GM19463 (cell line): ENCODE results near the gene PSMD2.

Experiments
- ATAC-seq: cut with Tn5 transposase; IDR thresholded peaks from one replicate; pipeline ENCODE4 v1.9.1; 2021; ENCODE audit warnings: mild to moderate bottlenecking, moderate library complexity; ENCODE audit not compliant: unreplicated experiment

The PSMD2 gene

DNA sequence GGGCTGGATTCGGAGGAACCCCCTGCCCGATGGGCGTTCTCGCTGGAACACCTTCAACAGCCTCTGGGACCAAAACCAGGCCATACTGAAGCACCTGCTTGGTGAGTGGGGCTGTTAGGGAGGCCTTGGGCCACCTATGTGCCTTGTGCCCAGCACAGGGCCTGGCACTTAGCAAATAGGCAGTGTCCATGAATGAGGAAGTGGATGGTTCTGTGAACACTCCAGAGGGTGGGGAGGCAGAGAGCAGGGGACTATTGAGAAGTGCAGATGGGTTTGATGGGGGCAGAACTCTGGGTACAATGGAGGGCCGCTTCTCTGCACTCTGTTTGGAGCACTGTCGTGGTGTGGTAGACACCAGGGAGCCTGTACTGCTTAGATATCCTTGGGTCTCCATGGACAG is 21.7 kb upstream of the PSMD2 start:
- ATAC-seq = no peak

DNA sequence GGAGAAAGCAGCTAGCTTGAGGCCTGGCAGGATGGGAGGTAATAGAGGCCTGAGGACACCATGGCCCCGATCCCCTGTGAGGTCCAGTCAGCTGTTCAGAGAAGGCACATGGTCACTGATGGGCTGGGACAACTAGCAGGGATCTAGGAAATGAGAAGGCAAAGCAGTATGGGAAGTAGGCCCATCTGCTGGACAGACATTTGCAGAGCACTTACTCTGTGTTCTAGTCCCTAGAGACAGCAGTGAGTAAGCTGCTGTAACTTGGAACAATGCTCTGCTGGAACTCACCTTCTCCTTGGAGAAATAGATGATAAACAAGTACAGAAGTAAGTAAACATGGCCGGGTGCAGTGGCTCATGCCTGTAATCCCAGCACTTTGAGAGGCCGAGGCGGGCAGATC is 16.1 kb upstream of the PSMD2 start:
- no peak for ATAC-seq

DNA sequence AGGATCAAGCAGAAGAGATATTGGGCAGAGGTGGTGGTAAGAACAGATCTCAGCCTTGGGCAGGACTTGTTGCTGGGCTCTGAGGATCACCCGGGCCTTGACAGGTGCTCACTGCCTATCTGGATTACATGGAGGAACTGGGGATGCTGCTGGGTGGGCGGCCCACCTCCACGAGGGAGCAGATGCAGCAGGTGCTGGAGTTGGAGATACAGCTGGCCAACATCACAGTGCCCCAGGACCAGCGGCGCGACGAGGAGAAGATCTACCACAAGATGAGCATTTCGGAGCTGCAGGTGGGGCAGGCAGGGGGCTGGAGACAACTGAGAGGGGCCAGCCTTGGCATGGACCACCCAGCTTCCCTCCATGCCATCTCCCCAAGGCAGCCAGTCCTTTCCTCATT is 15.4 kb upstream of the PSMD2 start:
- ATAC-seq = no peak

DNA sequence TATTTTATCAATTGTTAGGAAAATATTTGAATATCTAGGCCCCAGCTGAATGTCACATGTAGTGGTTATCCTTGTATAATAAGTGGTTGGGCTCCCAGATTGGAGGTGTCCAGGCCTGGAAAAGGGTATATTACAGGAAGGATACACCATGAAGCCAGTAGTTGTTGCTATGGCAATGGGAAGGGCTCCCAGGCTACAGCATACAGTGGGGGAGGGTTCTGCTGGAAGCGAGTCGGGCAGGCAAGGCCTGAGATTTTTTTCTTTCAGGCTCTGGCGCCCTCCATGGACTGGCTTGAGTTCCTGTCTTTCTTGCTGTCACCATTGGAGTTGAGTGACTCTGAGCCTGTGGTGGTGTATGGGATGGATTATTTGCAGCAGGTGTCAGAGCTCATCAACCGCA is 14.3 kb upstream of the PSMD2 start:
- no peak for ATAC-seq

DNA sequence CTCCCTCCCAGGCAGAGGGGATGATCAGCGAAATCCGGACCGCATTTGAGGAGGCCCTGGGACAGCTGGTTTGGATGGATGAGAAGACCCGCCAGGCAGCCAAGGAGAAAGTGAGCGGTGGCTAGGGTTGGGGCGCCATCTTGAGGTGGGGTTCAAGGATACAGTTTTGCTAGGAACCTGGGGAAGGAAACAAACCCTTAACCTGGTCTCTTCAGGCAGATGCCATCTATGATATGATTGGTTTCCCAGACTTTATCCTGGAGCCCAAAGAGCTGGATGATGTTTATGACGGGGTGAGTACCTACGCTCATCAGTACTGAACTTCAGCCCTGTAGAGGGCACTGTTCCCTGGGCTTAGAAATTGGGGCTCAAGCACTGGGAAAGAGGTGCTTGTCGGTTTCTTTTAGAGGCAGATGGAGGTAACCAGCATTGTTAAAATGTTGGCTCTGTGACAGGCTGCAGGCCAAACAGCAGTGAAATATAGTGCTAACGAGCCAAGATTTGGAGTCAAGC is 9.6 kb upstream of the PSMD2 start:
- ATAC-seq = no peak

DNA sequence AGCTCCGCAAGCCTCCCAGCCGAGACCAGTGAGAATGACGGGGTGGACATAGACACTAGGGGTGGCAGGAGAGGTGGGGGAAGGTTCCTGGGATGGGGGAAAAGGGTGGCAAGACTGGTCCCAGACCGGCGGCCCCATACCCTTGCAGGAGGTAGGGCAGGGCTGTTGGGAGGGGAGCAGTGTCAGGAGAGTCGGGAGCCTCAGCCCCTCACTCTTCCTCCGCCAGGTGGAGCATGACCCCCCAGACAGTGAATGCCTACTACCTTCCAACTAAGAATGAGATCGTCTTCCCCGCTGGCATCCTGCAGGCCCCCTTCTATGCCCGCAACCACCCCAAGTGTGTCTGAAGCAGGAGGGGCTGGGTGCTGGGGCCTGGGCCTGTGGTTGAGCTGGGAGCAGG is 8.7 kb upstream of the PSMD2 start:
- no peak for ATAC-seq

DNA sequence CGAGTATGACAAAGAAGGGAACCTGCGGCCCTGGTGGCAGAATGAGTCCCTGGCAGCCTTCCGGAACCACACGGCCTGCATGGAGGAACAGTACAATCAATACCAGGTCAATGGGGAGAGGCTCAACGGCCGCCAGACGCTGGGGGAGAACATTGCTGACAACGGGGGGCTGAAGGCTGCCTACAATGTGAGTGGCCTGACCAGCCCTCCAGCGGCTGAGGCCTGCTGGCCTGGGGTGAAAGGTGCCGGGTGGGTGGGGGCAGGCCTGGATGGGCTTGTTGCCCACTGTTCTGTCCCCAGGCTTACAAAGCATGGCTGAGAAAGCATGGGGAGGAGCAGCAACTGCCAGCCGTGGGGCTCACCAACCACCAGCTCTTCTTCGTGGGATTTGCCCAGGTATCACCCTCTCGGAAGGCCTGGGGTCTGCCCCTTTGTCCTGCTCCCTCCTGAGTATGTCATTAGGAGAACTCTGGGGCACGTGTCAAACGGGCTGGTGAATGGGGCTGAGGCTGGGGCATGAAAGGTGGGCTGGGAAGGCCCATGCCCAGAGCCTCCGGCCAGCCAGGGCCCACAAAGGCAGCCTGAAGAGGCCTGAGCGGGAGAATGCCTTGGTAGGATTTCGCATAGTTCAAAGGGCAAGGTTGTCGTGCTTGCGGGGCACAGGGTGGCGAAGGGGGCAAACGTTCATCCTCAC is 7.8 kb upstream of the PSMD2 start:
- ATAC-seq = no peak

DNA sequence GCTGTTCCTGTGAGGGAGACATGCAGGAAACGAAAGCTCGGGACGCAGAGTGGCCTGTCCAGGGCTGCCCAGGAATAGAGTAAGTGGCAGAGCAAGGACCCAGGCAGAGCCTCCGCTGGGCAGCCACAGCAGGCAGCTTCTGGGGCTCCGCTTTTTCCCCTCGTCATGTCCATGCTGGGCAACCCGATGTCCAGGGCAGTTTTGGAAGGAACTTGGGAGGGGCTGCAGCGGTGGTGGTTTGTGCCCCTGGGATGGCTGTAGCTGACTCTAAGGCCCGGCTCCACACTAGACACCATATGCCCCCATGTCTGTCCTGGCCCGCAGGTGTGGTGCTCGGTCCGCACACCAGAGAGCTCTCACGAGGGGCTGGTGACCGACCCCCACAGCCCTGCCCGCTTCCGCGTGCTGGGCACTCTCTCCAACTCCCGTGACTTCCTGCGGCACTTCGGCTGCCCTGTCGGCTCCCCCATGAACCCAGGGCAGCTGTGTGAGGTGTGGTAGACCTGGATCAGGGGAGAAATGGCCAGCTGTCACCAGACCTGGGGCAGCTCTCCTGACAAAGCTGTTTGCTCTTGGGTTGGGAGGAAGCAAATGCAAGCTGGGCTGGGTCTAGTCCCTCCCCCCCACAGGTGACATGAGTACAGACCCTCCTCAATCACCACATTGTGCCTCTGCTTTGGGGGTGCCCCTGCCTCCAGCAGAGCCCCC is 7.1 kb upstream of the PSMD2 start:
- ATAC-seq = no peak

DNA sequence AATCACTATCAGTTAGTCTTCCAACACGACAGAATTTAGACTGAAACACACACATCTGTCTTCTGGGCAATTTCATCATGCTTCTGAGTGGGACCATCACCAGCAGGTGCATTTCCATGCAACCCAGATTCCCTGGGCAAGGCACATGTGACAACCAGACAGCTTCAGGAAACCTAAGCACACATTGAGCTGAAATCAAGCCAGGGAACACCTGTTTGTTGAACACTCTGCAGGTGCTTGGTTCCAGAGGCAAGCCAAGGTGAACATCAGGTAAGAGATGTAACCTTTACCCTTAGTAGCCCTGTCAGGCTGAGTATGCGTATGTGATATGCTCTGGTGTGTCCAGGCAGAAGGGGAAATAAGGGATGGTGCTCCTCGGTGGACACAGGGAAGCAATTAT is 3.3 kb upstream of the PSMD2 start:
- ATAC-seq = no peak

DNA sequence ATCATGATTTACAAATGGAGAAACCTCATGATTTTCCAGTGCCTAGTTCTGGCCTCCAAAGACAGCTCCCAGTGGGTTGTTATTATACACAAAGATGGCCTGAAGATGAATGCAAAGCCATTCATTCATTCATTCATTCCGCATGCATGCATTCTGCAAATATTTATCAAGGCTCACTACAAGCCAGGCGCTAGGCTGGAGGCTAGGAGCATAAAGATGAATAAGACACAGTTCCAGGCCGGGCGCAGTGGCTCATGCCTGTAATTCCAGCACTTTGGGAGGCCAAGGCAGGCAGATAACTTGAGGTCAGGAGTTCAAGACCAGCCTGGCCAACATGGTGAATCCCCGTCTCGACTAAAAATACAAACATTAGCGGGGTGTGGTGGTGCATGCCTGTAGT is 2.4 kb upstream of the PSMD2 start:
- no peak for ATAC-seq

DNA sequence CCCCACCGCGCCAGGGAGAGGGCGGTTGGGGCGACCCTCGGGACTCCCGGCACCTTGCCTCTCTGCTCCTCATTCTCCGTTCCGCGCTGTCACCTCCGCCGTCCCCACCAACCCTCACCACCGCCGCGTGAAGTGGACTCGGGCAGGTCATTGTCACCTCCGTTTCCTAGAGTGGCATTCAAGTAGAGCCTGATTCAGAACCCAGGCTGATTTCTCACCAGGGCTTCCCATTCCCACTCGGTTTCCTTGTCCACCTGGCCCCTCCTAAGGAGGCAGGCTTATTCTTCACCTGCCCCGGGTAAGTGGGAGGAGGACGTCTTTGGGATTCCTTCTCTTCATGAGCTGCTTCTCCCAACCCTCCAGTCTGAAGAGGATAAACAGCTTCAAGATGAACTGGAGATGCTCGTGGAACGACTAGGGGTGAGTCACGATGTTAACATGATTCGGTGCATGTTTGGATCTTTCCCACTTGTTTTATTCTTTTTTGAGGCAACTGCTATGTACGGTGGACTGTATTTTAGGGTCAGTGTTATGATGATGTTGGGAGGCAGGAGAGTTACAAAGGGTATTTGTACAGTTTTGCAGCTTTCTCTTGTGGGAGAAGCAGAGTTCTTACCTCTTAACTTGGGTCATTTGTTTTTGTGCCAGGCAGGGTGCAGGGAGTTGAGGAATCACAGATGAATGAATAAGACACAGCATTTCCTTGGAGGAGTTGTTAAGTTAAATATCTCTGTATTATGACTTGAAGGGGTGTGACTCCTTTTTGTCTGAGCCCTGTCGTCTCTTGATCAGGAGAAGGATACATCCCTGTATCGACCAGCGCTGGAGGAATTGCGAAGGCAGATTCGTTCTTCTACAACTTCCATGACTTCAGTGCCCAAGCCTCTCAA is 692 bp downstream of the PSMD2 start:
- no peak for ATAC-seq

DNA sequence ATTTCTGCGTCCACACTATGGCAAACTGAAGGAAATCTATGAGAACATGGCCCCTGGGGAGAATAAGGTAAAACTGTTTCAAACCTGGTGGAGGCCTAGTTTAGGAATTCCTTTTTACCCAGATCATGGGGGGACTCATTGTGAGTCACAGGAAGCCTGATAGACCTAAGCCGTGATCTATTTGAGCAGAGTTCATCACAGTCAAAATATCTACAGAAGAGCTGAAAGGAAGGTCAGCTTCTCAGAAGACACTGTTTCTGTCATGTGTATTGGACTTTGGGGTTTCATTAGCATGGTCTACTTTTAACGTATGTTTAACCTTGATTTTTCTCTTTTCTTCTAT is 1.3 kb downstream of the PSMD2 start:
- ATAC-seq = no peak

DNA sequence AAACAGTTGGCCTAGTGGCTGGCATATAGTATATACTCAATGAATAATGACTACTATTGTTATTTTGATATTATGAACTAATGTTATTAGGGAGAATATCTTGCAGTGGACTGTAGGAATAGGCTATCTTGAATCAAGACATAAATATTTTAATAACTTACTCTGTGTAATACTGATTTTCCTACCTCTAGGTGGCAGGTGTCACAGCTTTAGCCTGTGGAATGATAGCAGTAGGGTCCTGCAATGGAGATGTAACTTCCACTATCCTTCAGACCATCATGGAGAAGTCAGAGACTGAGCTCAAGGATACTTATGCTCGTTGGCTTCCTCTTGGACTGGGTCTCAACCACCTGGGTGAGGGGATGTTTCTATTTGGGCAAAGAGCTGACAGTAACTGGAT is 6.5 kb downstream of the PSMD2 start:
- ATAC-seq = no peak

DNA sequence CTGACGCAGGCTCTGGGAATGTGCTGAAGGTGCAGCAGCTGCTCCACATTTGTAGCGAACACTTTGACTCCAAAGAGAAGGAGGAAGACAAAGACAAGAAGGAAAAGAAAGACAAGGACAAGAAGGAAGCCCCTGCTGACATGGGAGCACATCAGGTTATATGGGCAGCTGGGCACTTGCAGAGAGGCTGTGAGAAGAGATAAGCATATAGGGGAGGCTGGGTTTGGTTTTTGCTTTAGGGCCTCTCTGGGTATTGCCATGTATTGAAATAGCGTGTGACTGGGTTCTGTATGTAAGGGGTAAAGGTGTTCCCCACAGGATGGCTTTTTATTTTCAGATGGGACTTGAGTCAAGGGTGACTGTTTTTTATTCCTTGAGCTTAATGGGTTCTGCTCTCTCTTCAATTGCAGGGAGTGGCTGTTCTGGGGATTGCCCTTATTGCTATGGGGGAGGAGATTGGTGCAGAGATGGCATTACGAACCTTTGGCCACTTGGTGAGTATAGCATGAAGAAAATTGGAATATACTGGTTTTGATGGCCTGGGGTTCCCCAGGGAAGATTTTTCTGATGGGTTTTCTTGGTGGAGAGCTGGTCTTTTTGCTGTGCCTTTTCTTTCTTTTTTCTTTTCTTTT is 7.4 kb downstream of the PSMD2 start:
- ATAC-seq = no peak

DNA sequence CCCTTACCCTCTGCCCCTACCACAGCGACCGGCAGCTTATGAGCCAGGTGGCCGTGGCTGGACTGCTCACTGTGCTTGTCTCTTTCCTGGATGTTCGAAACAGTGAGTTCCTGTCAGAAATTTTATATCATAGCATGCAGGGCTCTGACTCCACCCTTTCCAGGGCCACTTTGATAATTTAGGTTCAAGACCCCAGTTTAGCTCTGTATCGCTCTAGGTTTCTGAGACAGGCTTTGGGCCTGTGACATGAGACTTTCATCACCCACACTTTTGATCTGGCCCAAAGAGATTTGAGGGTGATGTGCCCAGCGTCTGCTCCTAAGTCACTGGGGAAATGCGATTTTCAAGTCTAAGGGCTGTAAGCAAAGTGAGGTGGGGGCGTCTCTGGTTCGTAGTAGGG is 8.9 kb downstream of the PSMD2 start:
- ATAC-seq = no peak

DNA sequence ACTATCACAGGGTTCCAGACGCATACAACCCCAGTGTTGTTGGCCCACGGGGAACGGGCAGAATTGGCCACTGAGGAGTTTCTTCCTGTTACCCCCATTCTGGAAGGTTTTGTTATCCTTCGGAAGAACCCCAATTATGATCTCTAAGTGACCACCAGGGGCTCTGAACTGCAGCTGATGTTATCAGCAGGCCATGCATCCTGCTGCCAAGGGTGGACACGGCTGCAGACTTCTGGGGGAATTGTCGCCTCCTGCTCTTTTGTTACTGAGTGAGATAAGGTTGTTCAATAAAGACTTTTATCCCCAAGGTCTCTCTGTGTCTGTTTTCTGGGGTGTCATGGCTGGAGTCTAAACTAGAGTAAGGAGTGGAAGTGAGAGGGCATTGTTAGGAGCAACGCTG is 9.7 kb downstream of the PSMD2 start:
- ATAC-seq = no peak

DNA sequence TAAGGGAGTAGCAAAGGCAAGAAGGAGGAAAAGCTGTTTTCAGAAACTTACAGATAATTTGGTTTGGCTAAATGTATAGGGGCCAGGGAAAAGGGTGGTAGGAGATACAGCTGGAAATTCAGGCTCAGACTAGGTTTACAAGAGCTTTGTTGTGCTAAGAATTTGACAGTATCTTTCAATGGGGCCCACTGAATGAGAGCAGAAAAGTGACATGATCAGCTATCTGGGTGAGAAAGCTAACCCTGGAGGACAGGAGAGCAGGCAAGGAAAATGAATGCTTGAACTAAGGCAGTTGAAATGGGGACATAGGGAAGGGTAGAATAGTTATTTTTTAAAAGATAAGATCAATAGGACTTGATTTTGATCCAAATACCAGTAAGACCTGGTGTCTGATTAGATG is 12.6 kb downstream of the PSMD2 start:
- ATAC-seq = no peak

DNA sequence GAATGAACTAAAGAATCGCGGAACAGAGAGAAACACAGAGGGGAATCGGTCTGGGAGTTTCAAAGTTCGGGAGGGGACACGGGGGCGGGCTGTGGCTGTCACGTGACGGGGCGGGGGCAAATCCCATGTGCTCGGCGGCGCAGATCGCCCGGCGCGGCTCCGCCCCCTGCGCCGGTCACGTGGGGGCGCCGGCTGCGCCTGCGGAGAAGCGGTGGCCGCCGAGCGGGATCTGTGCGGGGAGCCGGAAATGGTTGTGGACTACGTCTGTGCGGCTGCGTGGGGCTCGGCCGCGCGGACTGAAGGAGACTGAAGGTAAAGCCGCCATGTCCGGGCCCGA is 15.3 kb downstream of the PSMD2 start, which contains the start of gene EIF4G1:
EIF4G1 (plus strand) TSS at position 244 of the 337 bp plus-strand sequence. CDS start 1,191 bp downstream, outside the sequence.
- ATAC-seq = peak; percentile 83

DNA sequence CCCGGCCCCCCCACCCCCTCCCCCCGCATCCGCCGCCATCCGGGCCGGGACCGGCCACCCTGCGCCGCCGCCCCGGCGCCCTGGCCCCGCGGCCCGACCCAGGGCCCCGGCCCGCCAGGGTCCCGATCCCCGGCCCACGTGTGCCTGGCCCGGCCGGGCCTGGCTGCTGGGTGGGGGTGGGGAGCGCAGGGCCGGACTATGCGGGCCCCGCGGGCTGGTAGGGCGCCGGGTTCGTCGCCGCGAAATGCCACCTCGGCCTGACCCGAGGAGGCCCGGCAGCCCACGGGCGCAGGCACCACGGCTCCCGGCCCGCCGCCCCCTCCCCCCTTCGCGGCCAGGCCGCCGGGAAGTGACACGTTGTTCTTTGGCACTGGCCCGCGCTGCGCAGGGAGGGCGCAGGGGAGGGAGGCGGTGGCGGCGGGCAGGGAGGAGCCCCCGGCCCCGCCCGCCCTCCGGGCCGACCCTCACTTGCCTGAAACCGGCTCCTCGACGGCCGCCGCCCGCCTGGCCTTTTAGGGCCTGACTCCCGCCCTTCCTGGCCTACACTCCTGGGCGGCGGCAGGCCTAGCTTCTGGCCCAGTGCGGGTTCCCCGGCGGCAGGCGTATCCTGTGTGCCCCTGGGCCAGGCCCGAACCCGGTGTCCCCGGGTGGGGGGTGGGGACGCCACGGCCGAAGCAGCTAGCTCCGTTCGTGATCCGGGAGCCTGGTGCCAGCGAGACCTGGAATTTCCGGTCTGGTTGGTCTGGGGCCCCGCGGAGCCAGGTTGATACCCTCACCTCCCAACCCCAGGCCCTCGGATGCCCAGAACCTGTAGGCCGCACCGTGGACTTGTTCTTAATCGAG is 15.9 kb downstream of the PSMD2 start:
- peak; percentile 51 for ATAC-seq

DNA sequence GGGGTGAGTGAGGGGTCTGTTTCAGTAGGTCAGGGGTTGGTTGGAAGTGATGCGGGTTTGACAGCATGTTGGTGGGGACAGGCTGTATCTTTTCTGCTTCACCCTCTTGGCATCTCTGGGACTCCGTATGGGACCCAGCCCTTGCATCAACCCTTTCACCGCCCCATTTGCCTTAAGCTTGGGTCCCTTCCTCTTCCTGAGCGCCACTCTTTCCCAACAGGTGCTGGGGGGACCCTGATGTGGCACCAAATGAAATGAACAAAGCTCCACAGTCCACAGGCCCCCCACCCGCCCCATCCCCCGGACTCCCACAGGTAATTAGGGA is 16.5 kb downstream of the PSMD2 start:
- ATAC-seq = no peak
